Ramos (cell line): ENCODE results near the gene ANK2.
"Not testable (repeated sequence)": the region's sequence is repeated elsewhere in the genome, so short reads cannot be mapped to it uniquely, and the experiment has no call there.

Experiments used
- in situ Hi-C: fragments of 300-500 bp; cut with MboI; formaldehyde crosslinking; loops from one replicate; pipeline ENCODE4 v1.14.3; 2022; ENCODE audit warnings: low sequenced_read_pairs; ENCODE audit not compliant: unreplicated experiment

Gene ANK2

GRCh38 chr4:113050837-113051236, 1.4 kb downstream of the ANK2 start:
- in situ Hi-C loops, result no loop called here

- in situ Hi-C loops, result no loop called here
Measured at GRCh38 chr4:113051361-113051760, 1.9 kb downstream of the ANK2 start.

GRCh38 chr4:113052379-113052951, 3.0 kb downstream of the ANK2 start:
- in situ Hi-C loops, result no loop called here

GRCh38 chr4:113053883-113054282, 4.4 kb downstream of the ANK2 start:
- in situ Hi-C loops, result no loop called here

- in situ Hi-C loops, result no loop called here
Measured at GRCh38 chr4:113056318-113056717, 6.9 kb downstream of the ANK2 start.

- in situ Hi-C loops, result no loop called here
Measured at GRCh38 chr4:113057891-113058290, 8.4 kb downstream of the ANK2 start.

GRCh38 chr4:113059449-113060182, 10.2 kb downstream of the ANK2 start:
- in situ Hi-C loops, result no loop called here

- in situ Hi-C loops, result no loop called here
Measured at GRCh38 chr4:113060853-113061252, 11.4 kb downstream of the ANK2 start.

- in situ Hi-C loops, result no loop called here
Measured at GRCh38 chr4:113064244-113064643, 14.8 kb downstream of the ANK2 start.

GRCh38 chr4:113065629-113066028, 16.2 kb downstream of the ANK2 start:
- in situ Hi-C loops, result no loop called here

- in situ Hi-C loops, result not testable (repeated sequence)
Measured at GRCh38 chr4:113068771-113069170, 19.3 kb downstream of the ANK2 start.

- in situ Hi-C loops, result no loop called here
Measured at GRCh38 chr4:113069212-113069892, 19.9 kb downstream of the ANK2 start.

- in situ Hi-C loops, result no loop called here
Measured at GRCh38 chr4:113070755-113071154, 21.3 kb downstream of the ANK2 start.

- in situ Hi-C loops, result no loop called here
Measured at GRCh38 chr4:113071274-113071673, 21.8 kb downstream of the ANK2 start.

GRCh38 chr4:113071805-113072204, 22.4 kb downstream of the ANK2 start:
- in situ Hi-C loops, result no loop called here

- in situ Hi-C loops, result no loop called here
Measured at GRCh38 chr4:113073451-113074005, 24.1 kb downstream of the ANK2 start.

- in situ Hi-C loops, result no loop called here
Measured at GRCh38 chr4:113077575-113077974, 28.1 kb downstream of the ANK2 start.

- in situ Hi-C loops, result no loop called here
Measured at GRCh38 chr4:113078066-113078465, 28.6 kb downstream of the ANK2 start.

GRCh38 chr4:113080050-113080449, 30.6 kb downstream of the ANK2 start:
- in situ Hi-C loops, result no loop called here

GRCh38 chr4:113080624-113081023, 31.2 kb downstream of the ANK2 start:
- in situ Hi-C loops, result no loop called here

GRCh38 chr4:113083346-113083745, 33.9 kb downstream of the ANK2 start:
- in situ Hi-C loops, result no loop called here
